Tongue (tissue), 2 donors: ENCODE measurements around the gene SMPX. TPM values are rescaled to one million over a fixed set of nuclear protein-coding genes. Genes with fewer than 3 reads are reported as not detected.

ENCODE experiments used
- DNase-seq: peaks from one replicate; pipeline ENCODE4 v3.0.0-alpha.2; 2015
- total RNA-seq: library from RNA; depleted of rRNA; stranded (reverse); fragments of >200 nt; gene quantifications from one replicate; pipeline ENCODE4 v1.2.3, GENCODE V29; 2014

SMPX gene
- total RNA-seq, 1 donor from 2014 or later = 325 TPM

GRCh38 chrX:21656587-21657317 lies 101.2 kb downstream of the SMPX start:
- no peak for DNase-seq

Other genes with a start within 250 kb of the SMPX start
- gene KLHL34, start 99.8 kb downstream of the SMPX start, total RNA-seq = 3.4 TPM
- gene MBTPS2, start 81.5 kb upstream of the SMPX start, total RNA-seq = 19.4 TPM
- gene YY2, start 97.9 kb upstream of the SMPX start, total RNA-seq = 0.92 TPM
- gene SMS, start 182.6 kb upstream of the SMPX start, total RNA-seq = 75.7 TPM